B cell (primary cell): Measurements from ENCODE around the gene EBP. TPM values are rescaled to one million over a fixed set of nuclear protein-coding genes. Genes with fewer than 3 reads are reported as not detected.

Experiments used
- ATAC-seq: fragments of 200-7000 bp; cut with Tn5 transposase; one replicate; pipeline ENCODE4 v1.10.0; 2021; ENCODE audit warnings: low read depth, mild to moderate bottlenecking, moderate number of reproducible peaks, moderate library complexity
- CTCF ChIA-PET: fragments of 350-600 bp; sonication (Branson Sonifier 250); formaldehyde crosslinking; loops from one replicate; lab custom pipeline; 2021; ENCODE audit warnings: antibody characterized with exemption, inconsistent platforms; lab: Charles Lee
- POLR2A ChIA-PET: fragments of 350-600 bp; sonication (Branson Sonifier 250); formaldehyde crosslinking; loops from one replicate; lab custom pipeline; 2021; ENCODE audit warnings: antibody characterized with exemption; lab: Charles Lee
- DNase-seq: peaks from one replicate; pipeline ENCODE4 v3.0.0; 2013
- H2AFZ ChIP-seq: 2 replicates; pipeline ENCODE4 v1.6.1; 2012; ENCODE audit warnings: mild to moderate bottlenecking, low read depth, low read length; ENCODE audit not compliant: insufficient read depth, poor library complexity, severe bottlenecking
- H3K27ac ChIP-seq, 2 donors: 1 replicate in 1 of 2; 2 replicates in 1 of 2; pipeline ENCODE4 v1.5.1; 2012 to 2013; ENCODE audit warnings: low read length in 2 of 2, mild to moderate bottlenecking in 2 of 2, moderate library complexity in 1 of 2
- H3K27me3 ChIP-seq, 4 experiments: fragments of 200-600 bp in 1 of 4; sonication (generic) in 1 of 4; replicated peaks in 1 of 4; 1 replicate in 2 of 4; 2 replicates in 2 of 4; pipeline versions ENCODE4 v1.6.1 to v1.7.0; 2013 to 2016; ENCODE audit warnings: low read length in 3 of 4, mild to moderate bottlenecking in 2 of 4, mixed read lengths in 1 of 4, moderate library complexity in 1 of 4; ENCODE audit not compliant: insufficient read depth in 4 of 4, control insufficient read depth in 3 of 4; ENCODE audit errors: control extremely low read depth in 1 of 4
- H3K36me3 ChIP-seq, 2 experiments: replicated peaks in 1 of 2; 1 replicate in 1 of 2; 2 replicates in 1 of 2; pipeline versions ENCODE4 v1.6.1 to v1.7.1; 2013; ENCODE audit warnings: low read length in 1 of 2; ENCODE audit not compliant: insufficient read depth in 2 of 2, control insufficient read depth in 1 of 2; ENCODE audit errors: control extremely low read depth in 1 of 2, extremely low read depth in 1 of 2
- H3K4me1 ChIP-seq, 2 donors: fragments of 200-600 bp in 1 of 2; sonication (generic) in 1 of 2; 1 replicate in 1 of 2; 2 replicates in 1 of 2; pipeline versions ENCODE4 v1.5.1 to v1.6.1; 2013 to 2017; ENCODE audit warnings: low read length in 2 of 2; ENCODE audit not compliant: control insufficient read depth in 2 of 2, insufficient read depth in 2 of 2
- H3K4me2 ChIP-seq: replicated peaks from 2 replicates; pipeline ENCODE3; 2012; ENCODE audit warnings: mild to moderate bottlenecking, low read depth, low read length; ENCODE audit not compliant: poor library complexity, severe bottlenecking
- H3K4me3 ChIP-seq, 5 experiments: fragments of 200-600 bp in 1 of 5; sonication (generic) in 1 of 5; 1 replicate in 3 of 5; 2 replicates in 2 of 5; pipeline versions ENCODE4 v1.5.1 to v1.7.0; 2011 to 2016; ENCODE audit warnings: low read length in 4 of 5, mild to moderate bottlenecking in 4 of 5, low read depth in 2 of 5, control low read depth in 1 of 5, moderate library complexity in 1 of 5; ENCODE audit not compliant: insufficient read depth in 1 of 5; ENCODE audit errors: control extremely low read depth in 1 of 5, extremely low read depth in 1 of 5
- H3K79me2 ChIP-seq: fragments of 200-600 bp; sonication (generic); one replicate; pipeline ENCODE4 v1.6.0; 2016; ENCODE audit warnings: low read length; ENCODE audit not compliant: control insufficient read depth, insufficient read depth
- H3K9ac ChIP-seq: fragments of 200-600 bp; sonication (generic); 2 replicates; pipeline ENCODE4 v1.6.1; 2017; ENCODE audit warnings: mild to moderate bottlenecking, low read length, moderate library complexity
- H3K9me3 ChIP-seq, 3 donors: one replicate each; pipeline versions ENCODE4 v1.6.1 to v1.7.1; 2013; ENCODE audit warnings: low read length in 2 of 3; ENCODE audit not compliant: control insufficient read depth in 2 of 3, insufficient read depth in 1 of 3; ENCODE audit errors: control extremely low read depth in 1 of 3
- H4K20me1 ChIP-seq: 2 replicates; pipeline ENCODE4 v1.6.0; 2012; ENCODE audit warnings: mild to moderate bottlenecking, low read length; ENCODE audit not compliant: insufficient read depth, control insufficient read depth, poor library complexity, severe bottlenecking
- H3K27ac Mint-ChIP-seq: one replicate; pipeline ENCODE4 v1.8.0; 2021; ENCODE audit warnings: mixed read lengths
- H3K27me3 Mint-ChIP-seq: one replicate; pipeline ENCODE4 v1.8.0; 2021; ENCODE audit warnings: mixed read lengths
- H3K4me1 Mint-ChIP-seq: one replicate; pipeline ENCODE4 v1.8.0; 2021; ENCODE audit warnings: mixed read lengths
- H3K4me3 Mint-ChIP-seq: one replicate; pipeline ENCODE4 v1.8.0; 2021; ENCODE audit warnings: mixed read lengths
- H3K9me3 Mint-ChIP-seq: one replicate; pipeline ENCODE4 v1.8.0; 2022; ENCODE audit warnings: mixed read lengths; ENCODE audit not compliant: insufficient read depth
- EZH2 ChIP-seq: IDR thresholded peaks from 2 replicates; pipeline ENCODE4 v1.6.1; 2012; ENCODE audit warnings: borderline replicate concordance, low read depth, mild to moderate bottlenecking, moderate library complexity, low read length; ENCODE audit not compliant: insufficient read depth, poor library complexity, severe bottlenecking
- WGBS: methylation state at CpG from one replicate; pipeline ENCODE4 v1.1.5; 2013; ENCODE audit warnings: missing lambda C conversion rate; ENCODE audit not compliant: insufficient coverage; 5-methylcytosine and 5-hydroxymethylcytosine counted together
- intact Hi-C: fragments of 100-400 bp; cut with micrococcal nuclease; formaldehyde crosslinking; loops from one replicate; pipeline ENCODE4 v1.10.0; 2022
- polyA plus RNA-seq: library from polyadenylated mRNA; depleted of rRNA; stranded (reverse); fragments of >200 nt; gene quantifications from 2 replicates; pipeline ENCODE4 v1.2.3, GENCODE V29; 2012
- total RNA-seq, 2 donors: library from RNA; stranded (reverse); fragments of 120-200 nt in 1 of 2; gene quantifications; 1 replicate in 1 of 2; 2 replicates in 1 of 2; pipeline versions ENCODE4 v1.2.3 to v1.2.4, GENCODE V29; 2013 to 2022
- TF ChIP-seq, protein P1 (sequence below): fragments of 200-600 bp; IDR thresholded peaks from one replicate; pipeline ENCODE4 v1.8.0; 2022; ENCODE audit warnings: antibody characterized with exemption, mild to moderate bottlenecking

EBP gene
- total and polyA plus RNA-seq, 2 donors (not counting 1 experiment from before 2014, with no cell fraction given) = 27.9 to 60.8 TPM

DNA sequence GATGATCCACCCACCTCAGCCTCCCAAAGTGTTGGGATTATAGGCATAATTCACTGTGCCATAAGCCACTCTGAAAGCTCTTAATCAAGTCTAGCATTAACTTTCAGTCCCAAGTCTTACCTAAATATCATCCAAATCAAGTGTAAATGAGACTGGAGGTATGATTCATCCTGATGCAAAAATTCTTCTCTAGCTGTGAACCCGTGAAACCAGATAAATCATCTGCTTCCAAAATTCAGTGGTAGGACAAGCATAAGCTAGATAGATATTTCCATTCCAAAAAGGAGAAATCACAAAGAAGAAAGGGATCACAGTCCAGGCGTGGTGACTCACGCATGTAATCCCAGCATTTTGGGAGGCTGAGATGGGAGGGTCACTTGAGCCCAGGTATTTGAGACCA lies 9.1 kb downstream of the EBP start:
- H3K27ac Mint-ChIP-seq = no peak overlapping the region
- ChIA-PET POLR2A (no interaction called here), CTCF (no interaction called here)
- no peaks in the 10 kb centered on the region for H3K4me1 ChIP-seq
- TF ChIP-seq, protein P1, sequence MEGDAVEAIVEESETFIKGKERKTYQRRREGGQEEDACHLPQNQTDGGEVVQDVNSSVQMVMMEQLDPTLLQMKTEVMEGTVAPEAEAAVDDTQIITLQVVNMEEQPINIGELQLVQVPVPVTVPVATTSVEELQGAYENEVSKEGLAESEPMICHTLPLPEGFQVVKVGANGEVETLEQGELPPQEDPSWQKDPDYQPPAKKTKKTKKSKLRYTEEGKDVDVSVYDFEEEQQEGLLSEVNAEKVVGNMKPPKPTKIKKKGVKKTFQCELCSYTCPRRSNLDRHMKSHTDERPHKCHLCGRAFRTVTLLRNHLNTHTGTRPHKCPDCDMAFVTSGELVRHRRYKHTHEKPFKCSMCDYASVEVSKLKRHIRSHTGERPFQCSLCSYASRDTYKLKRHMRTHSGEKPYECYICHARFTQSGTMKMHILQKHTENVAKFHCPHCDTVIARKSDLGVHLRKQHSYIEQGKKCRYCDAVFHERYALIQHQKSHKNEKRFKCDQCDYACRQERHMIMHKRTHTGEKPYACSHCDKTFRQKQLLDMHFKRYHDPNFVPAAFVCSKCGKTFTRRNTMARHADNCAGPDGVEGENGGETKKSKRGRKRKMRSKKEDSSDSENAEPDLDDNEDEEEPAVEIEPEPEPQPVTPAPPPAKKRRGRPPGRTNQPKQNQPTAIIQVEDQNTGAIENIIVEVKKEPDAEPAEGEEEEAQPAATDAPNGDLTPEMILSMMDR = no peak
- no peak for TF ChIP-seq EZH2
- peaks cover 0 to 16% of the 10 kb centered on the region in 2 experiments for H3K36me3 ChIP-seq
- H3K27me3 ChIP-seq = no peaks in the 10 kb centered on the region
- H3K79me2 ChIP-seq = no peaks in the 10 kb centered on the region
- H2AFZ ChIP-seq = no peak overlapping the region
- H4K20me1 ChIP-seq = no peaks in the 10 kb centered on the region
- no peaks in the 10 kb centered on the region for H3K9me3 Mint-ChIP-seq
- no peak for DNase-seq
- intact Hi-C loops = no loop called here
- no peak overlapping the region for H3K27ac ChIP-seq
- no CpG with 5 or more reads among the region's 3 CpGs for WGBS
- no peaks in the 10 kb centered on the region for H3K9me3 ChIP-seq
- H3K4me1 Mint-ChIP-seq = no peaks in the 10 kb centered on the region
- no peak overlapping the region for H3K4me2 ChIP-seq
- H3K27me3 Mint-ChIP-seq = no peaks in the 10 kb centered on the region
- no peak for ATAC-seq
- H3K4me3 Mint-ChIP-seq = no peak overlapping the region
- H3K9ac ChIP-seq = no peak overlapping the region
- H3K4me3 ChIP-seq = no peak overlapping the region

DNA sequence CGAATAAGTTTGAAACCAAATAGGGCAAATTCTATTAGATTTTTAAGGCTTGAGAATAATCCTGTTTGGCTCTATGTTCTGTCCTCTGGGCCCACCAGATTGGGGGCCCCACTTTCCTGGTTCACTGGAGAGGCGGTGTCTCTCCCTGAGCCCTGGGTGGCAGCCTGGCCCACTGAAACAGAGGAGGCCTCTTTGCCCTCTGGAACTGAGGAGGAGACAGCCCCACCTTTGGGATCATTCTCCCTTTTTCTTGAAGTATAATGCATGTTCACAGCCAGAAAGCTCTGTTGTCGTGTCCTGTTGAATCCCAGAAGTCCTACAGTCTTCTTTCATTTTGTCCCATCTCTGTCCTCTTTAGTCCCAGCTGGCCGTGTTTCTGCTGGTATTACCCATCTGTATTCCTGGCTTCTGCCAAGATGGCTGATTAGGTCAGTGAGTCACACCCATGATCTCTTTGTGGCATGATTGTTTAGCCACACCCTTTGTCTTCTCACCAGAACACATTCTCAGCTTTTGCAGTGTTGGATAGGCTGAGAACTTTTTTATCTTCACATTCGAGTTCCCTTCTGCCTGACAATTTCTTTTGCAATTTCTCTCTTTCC lies 9.9 kb downstream of the EBP start:
- Histone ChIP-seq H4K20me1 (no peaks in the 10 kb centered on the region), H3K4me2 (no peak overlapping the region), H3K4me1 (no peaks in the 10 kb centered on the region), H3K27ac (no peak overlapping the region), H3K27me3 (no peaks in the 10 kb centered on the region), H3K79me2 (no peaks in the 10 kb centered on the region), H2AFZ (no peak overlapping the region), H3K9ac (no peak overlapping the region), H3K36me3 (peaks cover 0 to 16% of the 10 kb centered on the region in 2 experiments), H3K9me3 (no peaks in the 10 kb centered on the region), H3K4me3 (no peak overlapping the region)
- no peak for TF ChIP-seq EZH2
- TF ChIP-seq, protein P1 = no peak
- Mint-ChIP-seq H3K4me3 (no peak overlapping the region), H3K27ac (no peak overlapping the region), H3K4me1 (no peaks in the 10 kb centered on the region), H3K27me3 (no peaks in the 10 kb centered on the region), H3K9me3 (no peaks in the 10 kb centered on the region)
- ATAC-seq = no peak
- DNase-seq = no peak
- ChIA-PET CTCF (no interaction called here), POLR2A (no interaction called here)
- intact Hi-C loops = no loop called here
- 93% methylated on average over 3 of the region's 5 CpGs for WGBS
